GM23248 (cell line): ENCODE data around the gene PLA2G12B. TPM values are rescaled to one million over a fixed set of nuclear protein-coding genes. Genes with fewer than 3 reads are reported as not detected.

Experiments
- DNase-seq: peaks from one replicate; pipeline ENCODE4 v3.0.0-alpha.2; 2015
- H2AFZ ChIP-seq: fragments of 200-600 bp; sonication (generic); 2 replicates; pipeline ENCODE4 v1.6.1; 2016; ENCODE audit warnings: antibody characterized with exemption
- H3F3A ChIP-seq: fragments of 200-600 bp; sonication (generic); 2 replicates; pipeline ENCODE4 v1.6.1; 2016; ENCODE audit warnings: mild to moderate bottlenecking, antibody characterized with exemption, mixed run types; ENCODE audit not compliant: insufficient read depth
- H3K27ac ChIP-seq: fragments of 200-600 bp; sonication (generic); 2 replicates; pipeline ENCODE4 v1.5.1; 2016; ENCODE audit warnings: mild to moderate bottlenecking
- H3K27me3 ChIP-seq: fragments of 200-600 bp; sonication (generic); replicated peaks from 2 replicates; pipeline ENCODE4 v1.6.1; 2016; ENCODE audit warnings: mild to moderate bottlenecking; ENCODE audit not compliant: insufficient read depth
- H3K36me3 ChIP-seq: fragments of 200-600 bp; sonication (generic); 2 replicates; pipeline ENCODE4 v1.6.1; 2016; ENCODE audit warnings: low read depth, mild to moderate bottlenecking
- H3K4me1 ChIP-seq: fragments of 200-600 bp; sonication (generic); 2 replicates; pipeline ENCODE4 v1.6.1; 2016; ENCODE audit warnings: mild to moderate bottlenecking; ENCODE audit not compliant: insufficient read depth
- H3K4me2 ChIP-seq: fragments of 200-600 bp; sonication (generic); one replicate; pipeline ENCODE4 v1.6.1; 2016; ENCODE audit warnings: mild to moderate bottlenecking; ENCODE audit not compliant: unreplicated experiment
- H3K4me3 ChIP-seq: fragments of 200-600 bp; sonication (generic); 2 replicates; pipeline ENCODE4 v1.5.1; 2016; ENCODE audit warnings: mild to moderate bottlenecking
- H3K79me2 ChIP-seq: fragments of 200-600 bp; sonication (generic); 2 replicates; pipeline ENCODE4 v1.6.1; 2016; ENCODE audit warnings: mild to moderate bottlenecking; ENCODE audit not compliant: insufficient read depth
- H3K9ac ChIP-seq: fragments of 200-600 bp; sonication (generic); 2 replicates; pipeline ENCODE4 v1.6.1; 2016; ENCODE audit warnings: mild to moderate bottlenecking
- H3K9me2 ChIP-seq: fragments of 200-600 bp; sonication (generic); 2 replicates; pipeline ENCODE4 v1.6.1; 2016; ENCODE audit warnings: mixed run types, mild to moderate bottlenecking, moderate library complexity; ENCODE audit not compliant: insufficient read depth
- H3K9me3 ChIP-seq: fragments of 200-600 bp; sonication (generic); one replicate; pipeline ENCODE4 v1.6.1; 2017; ENCODE audit warnings: low read depth
- H4K20me1 ChIP-seq: fragments of 200-600 bp; sonication (generic); 2 replicates; pipeline ENCODE4 v1.6.0; 2016; ENCODE audit not compliant: insufficient read depth
- EZH2 ChIP-seq: fragments of 200-600 bp; sonication (generic); IDR thresholded peaks from 2 replicates; pipeline ENCODE4 v1.6.1; 2018; ENCODE audit warnings: antibody characterized with exemption, mild to moderate bottlenecking; ENCODE audit not compliant: insufficient read depth, poor library complexity, severe bottlenecking
- EZH2phosphoT487 ChIP-seq: fragments of 200-600 bp; sonication (generic); IDR thresholded peaks from 2 replicates; pipeline ENCODE4 v1.6.1; 2018; ENCODE audit warnings: antibody characterized with exemption, moderate library complexity, mild to moderate bottlenecking, low read depth; ENCODE audit not compliant: insufficient read depth
- WGBS, 2 experiments: methylation state at CpG; one replicate each; pipeline ENCODE4 v1.1.6; 2015 to 2017; ENCODE audit warnings: low lambda C conversion rate in 2 of 2, low coverage in 1 of 2; ENCODE audit errors: missing lambda C conversion rate in 2 of 2; 5-methylcytosine and 5-hydroxymethylcytosine counted together
- in situ Hi-C: fragments of 300-500 bp; cut with MboI; formaldehyde crosslinking; loops from 2 replicates; pipeline ENCODE4 v1.15.0; 2020
- polyA plus RNA-seq: library from polyadenylated mRNA; unstranded; fragments of >200 nt; fragmentation: Nextera tagmentation; extraction: Ambion mirVana; gene quantifications from 2 replicates; pipeline ENCODE4 v1.2.1, GENCODE V29; 2016
- total RNA-seq: library from RNA; depleted of rRNA; stranded (reverse); fragments of >200 nt; shearing (Covaris generic); gene quantifications from 2 replicates; pipeline ENCODE4 v1.2.3, GENCODE V29; 2014

PLA2G12B gene
- total and polyA plus RNA-seq, 2 experiments from 2014 or later, result not detected

- no peak overlapping the region for H3K4me2 ChIP-seq
- no peaks in the 10 kb centered on the region for H3F3A ChIP-seq
- H2AFZ ChIP-seq, result no peak overlapping the region
- no peak for TF ChIP-seq EZH2phosphoT487
- no peak for TF ChIP-seq EZH2
- H3K9ac ChIP-seq, result no peak overlapping the region
- 87 to 94% methylated on average over 6 of the region's 6 CpGs for WGBS, 2 experiments
- H3K79me2 ChIP-seq, result no peaks in the 10 kb centered on the region
- H3K27me3 ChIP-seq, result no peaks in the 10 kb centered on the region
- H3K27ac ChIP-seq, result no peak overlapping the region
- no peaks in the 10 kb centered on the region for H3K9me3 ChIP-seq
- H3K36me3 ChIP-seq, result no peaks in the 10 kb centered on the region
- no peak overlapping the region for H3K4me3 ChIP-seq
- H4K20me1 ChIP-seq, result no peaks in the 10 kb centered on the region
- DNase-seq, result peak; percentile 7
- no peaks in the 10 kb centered on the region for H3K9me2 ChIP-seq
- no peaks in the 10 kb centered on the region for H3K4me1 ChIP-seq
- in situ Hi-C loops, result no loop called here
These were observed 19.2 kb downstream of the PLA2G12B start for GRCh38 chr10:72935361-72935760.

- no peaks in the 10 kb centered on the region for H4K20me1 ChIP-seq
- H3K36me3 ChIP-seq, result no peaks in the 10 kb centered on the region
- H3K9me3 ChIP-seq, result no peaks in the 10 kb centered on the region
- H3K4me1 ChIP-seq, result no peaks in the 10 kb centered on the region
- H3K27me3 ChIP-seq, result no peaks in the 10 kb centered on the region
- peak; percentile 5 for DNase-seq
- in situ Hi-C loops, result no loop called here
- H3K9me2 ChIP-seq, result no peaks in the 10 kb centered on the region
- H3K27ac ChIP-seq, result no peak overlapping the region
- H3K4me3 ChIP-seq, result no peak overlapping the region
- H3F3A ChIP-seq, result no peaks in the 10 kb centered on the region
- 85 to 86% methylated on average over 20 of the region's 20 CpGs for WGBS, 2 experiments
- no peak for TF ChIP-seq EZH2
- TF ChIP-seq EZH2phosphoT487, result no peak
- no peak overlapping the region for H3K9ac ChIP-seq
- H3K4me2 ChIP-seq, result no peak overlapping the region
- no peaks in the 10 kb centered on the region for H3K79me2 ChIP-seq
- no peak overlapping the region for H2AFZ ChIP-seq
These were observed 22.2 kb downstream of the PLA2G12B start for GRCh38 chr10:72932259-72933015.

GRCh38 chr10:72930276-72930675, 24.3 kb downstream of the PLA2G12B start:
- H3K4me3 ChIP-seq, result no peak overlapping the region
- no peak overlapping the region for H3K9ac ChIP-seq
- H3K27me3 ChIP-seq, result no peaks in the 10 kb centered on the region
- no peak overlapping the region for H2AFZ ChIP-seq
- H3K4me1 ChIP-seq, result no peaks in the 10 kb centered on the region
- H3F3A ChIP-seq, result no peaks in the 10 kb centered on the region
- H3K79me2 ChIP-seq, result no peaks in the 10 kb centered on the region
- H3K9me2 ChIP-seq, result no peaks in the 10 kb centered on the region
- TF ChIP-seq EZH2phosphoT487 (no peak), EZH2 (no peak)
- no peak overlapping the region for H3K4me2 ChIP-seq
- 45 to 49% methylated on average over 2 of the region's 2 CpGs for WGBS, 2 experiments
- in situ Hi-C loops, result no loop called here
- DNase-seq, result no peak
- H3K9me3 ChIP-seq, result no peaks in the 10 kb centered on the region
- H3K36me3 ChIP-seq, result no peaks in the 10 kb centered on the region
- no peak overlapping the region for H3K27ac ChIP-seq
- no peaks in the 10 kb centered on the region for H4K20me1 ChIP-seq

GRCh38 chr10:72928798-72929197, 25.8 kb downstream of the PLA2G12B start:
- DNase-seq, result no peak
- in situ Hi-C loops, result no loop called here
- Histone ChIP-seq H2AFZ (no peak overlapping the region), H3K9ac (no peak overlapping the region), H3K79me2 (no peaks in the 10 kb centered on the region), H3K9me3 (no peaks in the 10 kb centered on the region), H3F3A (no peaks in the 10 kb centered on the region), H3K4me3 (no peak overlapping the region), H4K20me1 (no peaks in the 10 kb centered on the region), H3K36me3 (no peaks in the 10 kb centered on the region), H3K4me1 (no peaks in the 10 kb centered on the region), H3K9me2 (no peaks in the 10 kb centered on the region), H3K4me2 (no peak overlapping the region), H3K27me3 (no peaks in the 10 kb centered on the region), H3K27ac (no peak overlapping the region)
- 77 to 83% methylated on average over 5 of the region's 5 CpGs for WGBS, 2 experiments
- TF ChIP-seq EZH2, result no peak
- TF ChIP-seq EZH2phosphoT487, result no peak

GRCh38 chr10:72927485-72927884, 27.1 kb downstream of the PLA2G12B start:
- Histone ChIP-seq H4K20me1 (no peaks in the 10 kb centered on the region), H3K9me3 (no peaks in the 10 kb centered on the region), H3F3A (no peaks in the 10 kb centered on the region), H3K36me3 (no peaks in the 10 kb centered on the region), H3K9ac (no peak overlapping the region), H2AFZ (no peak overlapping the region), H3K4me2 (no peak overlapping the region), H3K27ac (no peak overlapping the region), H3K9me2 (no peaks in the 10 kb centered on the region), H3K4me3 (no peak overlapping the region), H3K79me2 (no peaks in the 10 kb centered on the region), H3K4me1 (no peaks in the 10 kb centered on the region), H3K27me3 (no peaks in the 10 kb centered on the region)
- 50 to 52% methylated on average over 5 of the region's 5 CpGs for WGBS, 2 experiments
- DNase-seq, result no peak
- in situ Hi-C loops, result no loop called here
- TF ChIP-seq EZH2 (no peak), EZH2phosphoT487 (no peak)
